Mesothelial cell of epicardium (in vitro differentiated cells): Measurements from ENCODE around the gene USP19. TPM values are rescaled to one million over a fixed set of nuclear protein-coding genes. Genes with fewer than 3 reads are reported as not detected.

Experiments used
- DNase-seq, 2 experiments: peaks; one replicate each; pipeline ENCODE4 v3.0.0; 2021; ENCODE audit warnings: low spot score in 2 of 2; ENCODE audit not compliant: unreplicated experiment in 2 of 2
- H3K27ac Mint-ChIP-seq: 2 replicates; pipeline ENCODE4 v1.8.0; 2021; ENCODE audit warnings: mixed read lengths
- H3K27me3 Mint-ChIP-seq: 2 replicates; pipeline ENCODE4 v1.8.0; 2021; ENCODE audit warnings: low read depth, mixed read lengths
- H3K36me3 Mint-ChIP-seq: 2 replicates; pipeline ENCODE4 v1.8.0; 2021; ENCODE audit warnings: mixed read lengths
- H3K4me1 Mint-ChIP-seq: 2 replicates; pipeline ENCODE4 v1.8.0; 2021; ENCODE audit warnings: mixed read lengths
- H3K4me3 Mint-ChIP-seq: 2 replicates; pipeline ENCODE4 v1.8.0; 2021; ENCODE audit warnings: mild to moderate bottlenecking, moderate library complexity, mixed read lengths
- H3K9me3 Mint-ChIP-seq: 2 replicates; pipeline ENCODE4 v1.8.0; 2021; ENCODE audit warnings: mixed read lengths
- total RNA-seq: library from RNA; stranded (reverse); gene quantifications from 3 replicates; pipeline ENCODE4 v1.2.1, GENCODE V29; 2021
- TF ChIP-seq, protein P1 (sequence below): fragments of 200-600 bp; sonication (generic); IDR thresholded peaks from one replicate; pipeline ENCODE4 v1.5.0; 2021; ENCODE audit warnings: antibody characterized with exemption; ENCODE audit not compliant: unreplicated experiment

Gene USP19
- total RNA-seq, 1 donor from 2014 or later = 76.2 TPM

DNA sequence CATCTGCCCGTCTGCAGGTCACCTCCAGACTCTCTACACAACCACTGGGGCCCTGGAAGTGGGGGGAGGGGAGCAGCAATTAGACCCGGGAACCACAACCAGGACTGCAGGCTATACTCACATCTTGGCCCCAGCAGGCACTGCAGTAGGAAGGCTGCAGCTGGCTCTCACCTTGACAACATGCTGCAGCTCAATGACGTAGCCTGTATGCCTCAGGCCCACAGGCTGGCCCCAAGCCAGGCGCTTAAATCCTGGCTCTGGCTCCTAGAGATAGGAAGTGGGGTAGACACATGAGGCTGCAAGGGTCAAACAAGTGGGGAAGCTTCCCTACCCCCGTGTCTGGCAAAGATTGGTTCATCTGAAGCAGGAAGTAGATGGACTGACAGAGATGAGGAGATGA, 22.2 kb downstream of the USP19 start:
- Mint-ChIP-seq H3K9me3 (no peaks in the 10 kb centered on the region), H3K4me1 (peaks cover 3% of the 10 kb centered on the region), H3K4me3 (no peak overlapping the region), H3K27me3 (no peaks in the 10 kb centered on the region), H3K36me3 (peaks cover 28% of the 10 kb centered on the region), H3K27ac (peak overlapping the region; percentile 32)
- TF ChIP-seq, protein P1, sequence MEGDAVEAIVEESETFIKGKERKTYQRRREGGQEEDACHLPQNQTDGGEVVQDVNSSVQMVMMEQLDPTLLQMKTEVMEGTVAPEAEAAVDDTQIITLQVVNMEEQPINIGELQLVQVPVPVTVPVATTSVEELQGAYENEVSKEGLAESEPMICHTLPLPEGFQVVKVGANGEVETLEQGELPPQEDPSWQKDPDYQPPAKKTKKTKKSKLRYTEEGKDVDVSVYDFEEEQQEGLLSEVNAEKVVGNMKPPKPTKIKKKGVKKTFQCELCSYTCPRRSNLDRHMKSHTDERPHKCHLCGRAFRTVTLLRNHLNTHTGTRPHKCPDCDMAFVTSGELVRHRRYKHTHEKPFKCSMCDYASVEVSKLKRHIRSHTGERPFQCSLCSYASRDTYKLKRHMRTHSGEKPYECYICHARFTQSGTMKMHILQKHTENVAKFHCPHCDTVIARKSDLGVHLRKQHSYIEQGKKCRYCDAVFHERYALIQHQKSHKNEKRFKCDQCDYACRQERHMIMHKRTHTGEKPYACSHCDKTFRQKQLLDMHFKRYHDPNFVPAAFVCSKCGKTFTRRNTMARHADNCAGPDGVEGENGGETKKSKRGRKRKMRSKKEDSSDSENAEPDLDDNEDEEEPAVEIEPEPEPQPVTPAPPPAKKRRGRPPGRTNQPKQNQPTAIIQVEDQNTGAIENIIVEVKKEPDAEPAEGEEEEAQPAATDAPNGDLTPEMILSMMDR = no peak
- DNase-seq = no peak

DNA sequence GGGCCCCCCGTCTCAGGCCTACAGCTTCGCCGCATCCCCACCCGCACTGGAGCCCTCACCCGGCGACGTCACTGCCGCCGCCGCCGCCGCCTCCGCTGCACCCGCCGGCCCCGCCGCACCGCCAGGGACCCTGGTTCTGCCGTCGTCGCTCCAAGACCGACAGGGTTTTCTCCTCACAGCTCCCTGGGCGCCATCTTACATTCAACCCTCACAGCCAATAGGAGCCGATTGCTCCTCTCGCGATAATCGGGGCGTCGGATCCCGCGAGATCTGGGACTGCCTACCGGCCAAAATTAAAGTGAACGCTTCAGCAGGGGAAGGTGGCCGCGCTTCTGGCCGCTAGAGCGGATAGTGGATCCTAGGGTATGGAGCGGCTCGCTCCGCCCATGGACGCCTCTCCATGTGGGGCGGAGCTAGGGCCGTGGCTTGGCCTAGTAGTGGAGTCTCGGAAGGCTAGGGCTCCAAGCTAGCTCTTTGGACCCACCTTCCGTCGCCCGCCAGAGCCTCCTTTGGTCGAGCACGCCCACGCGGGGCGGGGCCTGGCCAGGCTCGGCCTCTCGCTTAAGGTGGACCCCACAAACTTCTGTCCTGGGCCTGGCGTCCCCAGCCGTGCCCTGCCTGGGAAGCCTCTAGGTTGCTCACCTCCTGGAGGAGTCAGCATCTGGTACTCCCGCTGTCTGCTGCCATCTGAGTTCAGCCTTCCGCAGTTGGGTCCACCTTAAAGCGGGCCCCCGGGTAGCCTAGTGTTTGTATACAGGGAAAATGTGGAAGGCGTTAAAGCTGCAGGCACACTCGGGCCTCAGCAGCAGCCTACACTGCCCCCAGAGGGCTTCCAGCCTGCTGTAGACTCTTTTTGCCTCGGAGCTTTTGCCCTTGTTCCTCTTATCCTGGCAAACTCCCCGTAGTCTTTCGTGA, 26.5 kb downstream of the USP19 start, which contains the start of gene QRICH1:
TSS of gene QRICH1 (minus strand) at position 219 of the 915 bp plus-strand sequence. CDS start 17,054 bp downstream, outside the sequence.
- TF ChIP-seq, protein P1 = no peak
- Mint-ChIP-seq H3K4me1 (peaks cover 27% of the 10 kb centered on the region), H3K4me3 (peak within 1 kb of the TSS; percentile 91), H3K27ac (peak within 1 kb of the TSS; percentile 99), H3K9me3 (no peaks in the 10 kb centered on the region), H3K36me3 (peaks cover 17% of the 10 kb centered on the region), H3K27me3 (no peaks in the 10 kb centered on the region)
- peak; percentile 92 to 98 for DNase-seq

DNA sequence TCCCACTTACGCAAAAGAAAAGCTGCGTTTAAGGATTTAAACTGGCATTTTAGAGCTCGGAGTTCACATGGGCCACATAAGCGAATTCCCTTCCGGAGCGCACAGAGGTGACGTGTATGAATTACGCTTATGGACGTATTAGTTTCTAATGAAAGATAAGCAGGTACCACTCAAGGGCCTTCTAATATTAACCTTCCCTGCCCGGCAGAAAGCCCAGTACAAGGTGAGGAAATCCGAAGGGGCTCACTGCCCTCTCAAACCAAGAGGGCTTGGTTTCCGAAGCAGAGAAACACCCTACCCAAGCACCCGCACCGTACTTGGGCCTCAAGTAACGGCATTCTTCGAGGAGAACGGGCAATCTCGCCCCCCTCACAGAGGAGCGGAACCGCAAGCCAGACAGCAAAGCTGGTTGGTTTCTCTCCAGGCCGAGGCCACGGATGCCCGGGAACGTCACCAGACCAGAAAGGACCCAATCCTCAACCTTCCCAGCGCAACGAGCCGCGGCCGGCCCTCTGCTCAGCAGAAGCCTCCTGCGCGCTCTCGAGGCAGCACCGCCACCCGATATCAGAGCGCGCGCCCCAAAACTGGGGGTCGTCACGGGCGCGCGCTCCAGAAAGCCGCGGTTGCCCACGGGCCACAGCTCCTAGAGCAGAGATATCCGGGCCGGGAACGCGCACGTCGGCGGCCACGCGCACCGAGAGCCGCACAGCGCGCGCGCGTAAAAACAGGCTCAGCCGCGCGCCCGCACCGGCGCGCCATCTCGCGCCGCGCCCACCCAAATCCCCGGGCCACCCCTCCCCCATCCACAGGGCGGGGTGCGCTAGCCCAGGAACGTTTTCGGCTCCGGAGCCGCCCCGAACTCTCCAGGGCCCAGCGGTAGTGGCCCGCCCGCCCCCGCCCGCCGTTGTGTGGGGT, 27.4 kb downstream of the USP19 start:
- no peaks in the 10 kb centered on the region for H3K9me3 Mint-ChIP-seq
- H3K27me3 Mint-ChIP-seq = no peaks in the 10 kb centered on the region
- peaks cover 27% of the 10 kb centered on the region for H3K4me1 Mint-ChIP-seq
- TF ChIP-seq, protein P1 = no peak
- peak; percentile 67 to 79 for DNase-seq
- peak overlapping the region; percentile 98 for H3K27ac Mint-ChIP-seq
- peak overlapping the region; percentile 91 for H3K4me3 Mint-ChIP-seq
- H3K36me3 Mint-ChIP-seq = peaks cover 10% of the 10 kb centered on the region

DNA sequence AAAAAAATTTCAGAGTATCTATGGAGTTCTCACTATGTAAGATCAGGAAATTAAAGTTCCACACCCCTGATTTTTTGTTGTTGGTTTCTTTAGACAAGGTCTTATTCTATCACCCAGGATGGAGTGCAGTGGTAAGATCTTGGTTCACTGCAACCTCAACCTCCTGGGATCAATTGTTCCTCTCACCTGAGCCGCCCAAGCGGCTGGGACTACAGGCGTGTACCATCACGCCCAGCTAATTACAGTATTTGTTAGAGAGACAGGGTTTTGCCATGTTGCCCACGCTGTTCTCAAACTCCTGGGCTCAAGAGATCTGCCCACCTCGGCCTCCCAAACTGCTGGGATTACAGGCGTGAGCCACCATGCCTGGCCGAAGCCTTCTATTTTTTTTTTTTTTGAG, 39.2 kb downstream of the USP19 start:
- Mint-ChIP-seq H3K4me3 (no peak overlapping the region), H3K4me1 (no peaks in the 10 kb centered on the region), H3K36me3 (peaks cover 3% of the 10 kb centered on the region), H3K27ac (no peak overlapping the region), H3K27me3 (no peaks in the 10 kb centered on the region), H3K9me3 (no peaks in the 10 kb centered on the region)
- DNase-seq = no peak
- TF ChIP-seq, protein P1 = no peak

DNA sequence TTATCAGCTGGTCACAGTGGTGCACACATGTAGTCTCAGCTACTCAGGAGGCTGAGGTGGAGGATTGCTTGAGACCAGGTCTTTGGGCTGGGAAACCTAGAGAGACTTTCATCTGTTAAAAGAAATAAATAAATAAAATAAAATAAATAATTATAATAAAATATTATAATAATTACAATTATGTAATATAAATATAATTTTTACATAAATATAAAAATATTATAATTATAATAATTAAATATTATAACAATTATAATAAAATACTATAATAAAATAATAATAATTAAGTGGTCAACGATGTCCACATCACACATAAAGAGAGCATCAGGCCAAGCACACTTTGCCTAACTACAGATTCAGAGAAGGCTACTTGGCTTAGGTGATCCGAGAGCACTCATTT, 41.4 kb downstream of the USP19 start:
- Mint-ChIP-seq H3K27me3 (no peaks in the 10 kb centered on the region), H3K36me3 (peaks cover 8% of the 10 kb centered on the region), H3K4me1 (no peaks in the 10 kb centered on the region), H3K27ac (no peak overlapping the region), H3K9me3 (no peaks in the 10 kb centered on the region), H3K4me3 (no peak overlapping the region)
- DNase-seq = no peak
- TF ChIP-seq, protein P1 = no peak
